Upper lobe of right lung (tissue), 1 donor: Measurements from ENCODE around the gene NDUFB7. TPM values are rescaled to one million over a fixed set of nuclear protein-coding genes. Genes with fewer than 3 reads are reported as not detected.
"Not testable (repeated sequence)": the region's sequence is repeated elsewhere in the genome, so short reads cannot be mapped to it uniquely, and the experiment has no call there.

Experiments used
- ATAC-seq: fragments of 200-7000 bp; cut with Tn5 transposase; one replicate; pipeline ENCODE4 v1.9.1; 2020; ENCODE audit warnings: mild to moderate bottlenecking, moderate library complexity
- DNase-seq: peaks from one replicate; pipeline ENCODE4 v3.0.0-alpha.2; 2020
- H3K27ac ChIP-seq: fragments of 200-600 bp; one replicate; pipeline ENCODE4 v1.8.0; 2022
- H3K27me3 ChIP-seq: fragments of 200-600 bp; one replicate; pipeline ENCODE4 v1.8.0; 2022; ENCODE audit warnings: mild to moderate bottlenecking
- H3K36me3 ChIP-seq: fragments of 200-600 bp; one replicate; pipeline ENCODE4 v1.8.0; 2022
- H3K4me1 ChIP-seq: fragments of 200-600 bp; one replicate; pipeline ENCODE4 v1.8.0; 2022
- H3K4me3 ChIP-seq: fragments of 200-600 bp; one replicate; pipeline ENCODE4 v1.8.0; 2022; ENCODE audit warnings: mild to moderate bottlenecking
- H3K9me3 ChIP-seq: fragments of 200-600 bp; one replicate; pipeline ENCODE4 v1.8.0; 2022
- CTCF ChIP-seq: fragments of 200-600 bp; IDR thresholded peaks from one replicate; pipeline ENCODE4 v1.8.0; 2022; ENCODE audit warnings: antibody characterized with exemption
- intact Hi-C: fragments of 100-400 bp; cut with DNase I; formaldehyde crosslinking; loops from one replicate; pipeline ENCODE4 v1.11.0; 2022
- total RNA-seq: library from RNA; stranded (reverse); fragmentation: NEBNext Ultra II Directional; extraction: Animal tissue kit (Norgen Biotek cat#: 25700); gene quantifications from one replicate; pipeline ENCODE4 v1.2.1, GENCODE V29; 2021
- donor health status: DM: no; HTN: yes; CAD: no; lungs with severe emphysema.

The NDUFB7 gene
- total RNA-seq, 1 donor from 2014 or later: 113 TPM

- intact Hi-C loops: no loop called here
- Histone ChIP-seq H3K4me1 (peaks cover 15% of the 10 kb centered on the region), H3K4me3 (no peak overlapping the region), H3K27ac (no peak overlapping the region), H3K36me3 (no peaks in the 10 kb centered on the region), H3K9me3 (no peaks in the 10 kb centered on the region), H3K27me3 (no peaks in the 10 kb centered on the region)
- ATAC-seq (no peak), DNase-seq (no peak)
- no peak for TF ChIP-seq CTCF
Observed at GRCh38 chr19:14553042-14553938, 18.6 kb downstream of the NDUFB7 start.

GRCh38 chr19:14552006-14552360, 19.9 kb downstream of the NDUFB7 start:
- H3K27me3 ChIP-seq, DNase-seq, intact Hi-C loops, H3K4me3 ChIP-seq, ATAC-seq, H3K36me3 ChIP-seq, H3K27ac ChIP-seq, H3K9me3 ChIP-seq: not testable (repeated sequence)
- H3K4me1 ChIP-seq: peaks cover 14% of the 10 kb centered on the region

GRCh38 chr19:14551134-14552005, 20.5 kb downstream of the NDUFB7 start:
- peak; percentile 18 for TF ChIP-seq CTCF
- H3K4me3 ChIP-seq, H3K9me3 ChIP-seq, H3K36me3 ChIP-seq, H3K4me1 ChIP-seq, H3K27me3 ChIP-seq, H3K27ac ChIP-seq, intact Hi-C loops: not testable (repeated sequence)
- peak; percentile 66 for ATAC-seq
- DNase-seq: peak; percentile 70

GRCh38 chr19:14550201-14550754, 21.6 kb downstream of the NDUFB7 start:
- Histone ChIP-seq H3K4me3 (no peak overlapping the region), H3K27me3 (no peaks in the 10 kb centered on the region), H3K27ac (no peak overlapping the region), H3K9me3 (no peaks in the 10 kb centered on the region), H3K4me1 (peaks cover 4% of the 10 kb centered on the region), H3K36me3 (no peaks in the 10 kb centered on the region)
- DNase-seq (no peak), ATAC-seq (no peak)
- TF ChIP-seq CTCF: no peak
- intact Hi-C loops: no loop called here

- no peak for TF ChIP-seq CTCF
- no peak overlapping the region for H3K27ac ChIP-seq
- no peak for ATAC-seq
Observed at GRCh38 chr19:14545716-14546082, 26.2 kb downstream of the NDUFB7 start.

More at GRCh38 chr19:14545716-14546082, 26.2 kb downstream of the NDUFB7 start:
- no peak for DNase-seq
- Histone ChIP-seq H3K36me3 (no peaks in the 10 kb centered on the region), H3K27me3 (no peaks in the 10 kb centered on the region), H3K4me3 (no peak overlapping the region), H3K9me3 (no peaks in the 10 kb centered on the region), H3K4me1 (no peaks in the 10 kb centered on the region)
- intact Hi-C loops: no loop called here
